ENCODE results near the gene SPEN.

Gene SPEN

DNA sequence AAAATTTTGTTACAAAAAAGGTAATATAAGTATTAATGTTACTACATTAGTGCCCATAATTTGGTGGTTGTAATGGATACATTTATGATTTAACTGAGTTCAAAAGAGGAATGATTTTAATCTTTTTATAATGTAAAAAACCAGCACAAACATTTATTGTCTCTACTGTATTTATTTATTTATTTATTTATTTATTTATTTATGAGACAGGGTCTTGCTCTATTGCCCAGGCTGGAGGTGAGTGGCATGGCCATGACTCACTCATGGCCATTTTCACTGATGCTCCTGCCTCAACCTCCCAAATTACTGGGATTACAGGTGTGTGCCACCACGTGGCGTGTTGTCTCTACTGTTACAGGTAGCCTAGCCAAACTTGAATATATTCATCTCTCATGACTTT lies 21.9 kb downstream of the SPEN start:
- Histone ChIP-seq H3K9me2 (replicated peaks; ENCODE audit: insufficient read depth, low read length) (no peaks in the 10 kb centered on the region), H4K20me1 (ENCODE audit: insufficient read depth, low read length) (peaks cover 63% of the 10 kb centered on the region), H3K27ac (ENCODE audit: low read length) (no peak overlapping the region), H3F3A (ENCODE audit: insufficient read depth, low read length) (no peaks in the 10 kb centered on the region), H3K36me3 (replicated peaks; ENCODE audit: insufficient read depth, low read length) (peaks cover 4% of the 10 kb centered on the region), H3K27me3 (replicated peaks; ENCODE audit: insufficient read depth, low read length) (no peaks in the 10 kb centered on the region), H3K4me2 (ENCODE audit: low read depth, low read length) (no peak overlapping the region), H2AFZ (ENCODE audit: low read length) (no peak overlapping the region), H3K9me3 (replicated peaks; ENCODE audit: insufficient read depth, low read length) (no peaks in the 10 kb centered on the region), H3K4me3 (ENCODE audit: low read length) (no peak overlapping the region), H3K79me2 (ENCODE audit: low read length) (peaks cover 100% of the 10 kb centered on the region), H3K9ac (ENCODE audit: low read length) (no peak overlapping the region), H3K4me1 (ENCODE audit: low read length) (no peaks in the 10 kb centered on the region)
- DNase-seq: no peak
- TF ChIP-seq EZH2phosphoT487 (IDR thresholded peaks at IDR 0.05; ENCODE audit: low read length): no peak
- TF ChIP-seq, protein P1, sequence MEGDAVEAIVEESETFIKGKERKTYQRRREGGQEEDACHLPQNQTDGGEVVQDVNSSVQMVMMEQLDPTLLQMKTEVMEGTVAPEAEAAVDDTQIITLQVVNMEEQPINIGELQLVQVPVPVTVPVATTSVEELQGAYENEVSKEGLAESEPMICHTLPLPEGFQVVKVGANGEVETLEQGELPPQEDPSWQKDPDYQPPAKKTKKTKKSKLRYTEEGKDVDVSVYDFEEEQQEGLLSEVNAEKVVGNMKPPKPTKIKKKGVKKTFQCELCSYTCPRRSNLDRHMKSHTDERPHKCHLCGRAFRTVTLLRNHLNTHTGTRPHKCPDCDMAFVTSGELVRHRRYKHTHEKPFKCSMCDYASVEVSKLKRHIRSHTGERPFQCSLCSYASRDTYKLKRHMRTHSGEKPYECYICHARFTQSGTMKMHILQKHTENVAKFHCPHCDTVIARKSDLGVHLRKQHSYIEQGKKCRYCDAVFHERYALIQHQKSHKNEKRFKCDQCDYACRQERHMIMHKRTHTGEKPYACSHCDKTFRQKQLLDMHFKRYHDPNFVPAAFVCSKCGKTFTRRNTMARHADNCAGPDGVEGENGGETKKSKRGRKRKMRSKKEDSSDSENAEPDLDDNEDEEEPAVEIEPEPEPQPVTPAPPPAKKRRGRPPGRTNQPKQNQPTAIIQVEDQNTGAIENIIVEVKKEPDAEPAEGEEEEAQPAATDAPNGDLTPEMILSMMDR (IDR thresholded peaks at IDR 0.05; ENCODE audit: low read length): no peak
- TF ChIP-seq EZH2 (optimal IDR thresholded peaks at IDR 0.05; ENCODE audit: low read depth, low read length): no peak

DNA sequence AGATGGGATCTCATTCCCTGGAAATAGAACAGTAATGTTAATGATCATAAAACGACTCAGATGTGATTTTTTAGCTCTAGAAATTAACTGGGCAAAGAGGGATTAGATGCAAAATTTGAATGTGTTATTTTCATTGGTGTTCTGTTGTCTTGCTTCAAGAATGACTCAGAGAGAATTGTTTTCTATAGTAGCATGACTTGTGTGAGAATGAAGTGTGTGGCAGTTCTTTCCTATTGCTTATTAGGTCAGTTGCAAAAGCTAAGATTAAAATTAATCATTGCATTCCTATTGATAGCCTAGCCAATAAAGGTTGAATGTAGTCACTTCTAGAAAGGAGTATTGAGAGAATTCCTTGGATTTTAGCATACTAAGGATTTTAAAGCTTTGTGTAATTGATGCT lies 22.9 kb downstream of the SPEN start:
- H3K4me3 ChIP-seq (ENCODE audit: low read length): no peak overlapping the region
- no peaks in the 10 kb centered on the region for H3F3A ChIP-seq (ENCODE audit: insufficient read depth, low read length)
- no peaks in the 10 kb centered on the region for H3K9me3 ChIP-seq (replicated peaks; ENCODE audit: insufficient read depth, low read length)
- H3K36me3 ChIP-seq (replicated peaks; ENCODE audit: insufficient read depth, low read length): peaks cover 4% of the 10 kb centered on the region
- no peaks in the 10 kb centered on the region for H3K9me2 ChIP-seq (replicated peaks; ENCODE audit: insufficient read depth, low read length)
- TF ChIP-seq, protein P1 (IDR thresholded peaks at IDR 0.05; ENCODE audit: low read length): no peak
- TF ChIP-seq EZH2phosphoT487 (IDR thresholded peaks at IDR 0.05; ENCODE audit: low read length) (no peak), EZH2 (optimal IDR thresholded peaks at IDR 0.05; ENCODE audit: low read depth, low read length) (no peak)
- no peak overlapping the region for H3K9ac ChIP-seq (ENCODE audit: low read length)
- H3K27me3 ChIP-seq (replicated peaks; ENCODE audit: insufficient read depth, low read length): no peaks in the 10 kb centered on the region
- no peak for DNase-seq
- H2AFZ ChIP-seq (ENCODE audit: low read length): no peak overlapping the region
- peaks cover 100% of the 10 kb centered on the region for H3K79me2 ChIP-seq (ENCODE audit: low read length)
- no peak overlapping the region for H3K4me2 ChIP-seq (ENCODE audit: low read depth, low read length)
- H3K4me1 ChIP-seq (ENCODE audit: low read length): no peaks in the 10 kb centered on the region
- H4K20me1 ChIP-seq (ENCODE audit: insufficient read depth, low read length): peaks cover 69% of the 10 kb centered on the region
- no peak overlapping the region for H3K27ac ChIP-seq (ENCODE audit: low read length)

DNA sequence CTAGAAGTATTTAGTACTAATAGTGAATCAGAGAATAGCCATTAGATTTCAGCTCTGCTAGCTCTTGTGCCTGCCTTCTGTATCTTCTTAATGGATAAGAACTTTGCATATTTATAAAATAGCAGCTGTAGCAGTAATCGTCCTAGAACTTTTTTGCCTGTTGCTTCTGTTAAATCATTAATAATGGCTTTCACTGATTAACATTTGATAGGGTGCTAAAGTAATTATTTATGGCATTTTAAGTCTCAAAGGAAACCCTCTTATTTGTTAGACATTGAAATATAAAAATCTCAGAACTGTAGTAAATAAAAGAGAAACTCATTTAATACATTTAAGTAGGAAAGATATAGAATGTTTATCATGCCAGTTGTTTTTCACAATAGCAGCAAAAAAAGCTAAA lies 27.0 kb downstream of the SPEN start:
- H3K4me2 ChIP-seq (ENCODE audit: low read depth, low read length): no peak overlapping the region
- H3K4me1 ChIP-seq (ENCODE audit: low read length): no peaks in the 10 kb centered on the region
- no peak overlapping the region for H3K9ac ChIP-seq (ENCODE audit: low read length)
- H2AFZ ChIP-seq (ENCODE audit: low read length): no peak overlapping the region
- no peaks in the 10 kb centered on the region for H3F3A ChIP-seq (ENCODE audit: insufficient read depth, low read length)
- H3K36me3 ChIP-seq (replicated peaks; ENCODE audit: insufficient read depth, low read length): peaks cover 4% of the 10 kb centered on the region
- H3K79me2 ChIP-seq (ENCODE audit: low read length): peaks cover 100% of the 10 kb centered on the region
- H3K9me2 ChIP-seq (replicated peaks; ENCODE audit: insufficient read depth, low read length): no peaks in the 10 kb centered on the region
- H3K9me3 ChIP-seq (replicated peaks; ENCODE audit: insufficient read depth, low read length): no peaks in the 10 kb centered on the region
- no peak for TF ChIP-seq EZH2 (optimal IDR thresholded peaks at IDR 0.05; ENCODE audit: low read depth, low read length)
- peaks cover 64% of the 10 kb centered on the region for H4K20me1 ChIP-seq (ENCODE audit: insufficient read depth, low read length)
- no peak for DNase-seq
- no peak overlapping the region for H3K27ac ChIP-seq (ENCODE audit: low read length)
- H3K27me3 ChIP-seq (replicated peaks; ENCODE audit: insufficient read depth, low read length): no peaks in the 10 kb centered on the region
- no peak overlapping the region for H3K4me3 ChIP-seq (ENCODE audit: low read length)

DNA sequence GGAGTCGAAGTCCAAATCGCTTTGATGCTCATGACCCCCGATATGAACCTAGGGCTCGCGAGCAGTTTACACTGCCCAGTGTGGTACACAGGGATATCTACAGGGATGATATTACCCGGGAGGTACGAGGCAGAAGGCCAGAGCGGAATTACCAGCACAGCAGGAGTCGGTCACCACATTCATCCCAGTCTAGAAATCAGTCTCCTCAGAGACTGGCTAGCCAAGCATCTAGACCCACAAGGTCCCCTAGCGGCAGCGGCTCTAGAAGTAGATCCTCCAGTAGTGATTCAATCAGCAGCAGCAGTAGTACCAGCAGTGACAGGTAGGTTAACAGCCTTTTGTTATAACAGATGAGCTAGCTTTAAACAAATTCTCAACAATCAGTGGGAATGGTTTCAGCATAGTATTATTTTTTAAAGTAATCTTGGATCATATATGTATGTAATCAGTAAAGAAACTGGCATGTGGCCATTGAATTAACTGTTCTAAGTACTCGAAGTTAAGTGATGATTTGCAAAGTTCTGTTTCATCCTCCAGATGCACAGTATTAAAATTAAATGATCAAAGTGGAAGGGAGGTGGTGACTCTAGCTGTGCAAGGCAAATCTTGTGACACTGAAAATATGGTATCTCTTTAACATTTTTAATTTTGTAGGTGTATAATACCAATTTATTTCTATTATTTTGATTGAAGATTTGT lies 29.0 kb downstream of the SPEN start:
- H3K4me1 ChIP-seq (ENCODE audit: low read length): 0 out of 2 replicates have a peak, but pooled peaks cover 2% of the 10 kb centered on the region
- no peaks in the 10 kb centered on the region for H3K9me2 ChIP-seq (replicated peaks; ENCODE audit: insufficient read depth, low read length)
- peaks cover 55% of the 10 kb centered on the region for H4K20me1 ChIP-seq (ENCODE audit: insufficient read depth, low read length)
- no peak for DNase-seq
- H3K36me3 ChIP-seq (replicated peaks; ENCODE audit: insufficient read depth, low read length): peaks cover 4% of the 10 kb centered on the region
- H3K79me2 ChIP-seq (ENCODE audit: low read length): peaks cover 100% of the 10 kb centered on the region
- no peak overlapping the region for H3K4me2 ChIP-seq (ENCODE audit: low read depth, low read length)
- H3K27ac ChIP-seq (ENCODE audit: low read length): no peak overlapping the region
- H3K9ac ChIP-seq (ENCODE audit: low read length): no peak overlapping the region
- no peak overlapping the region for H2AFZ ChIP-seq (ENCODE audit: low read length)
- H3K9me3 ChIP-seq (replicated peaks; ENCODE audit: insufficient read depth, low read length): no peaks in the 10 kb centered on the region
- no peaks in the 10 kb centered on the region for H3F3A ChIP-seq (ENCODE audit: insufficient read depth, low read length)
- TF ChIP-seq, protein P1 (IDR thresholded peaks at IDR 0.05; ENCODE audit: low read length): no peak
- TF ChIP-seq EZH2phosphoT487 (IDR thresholded peaks at IDR 0.05; ENCODE audit: low read length) (no peak), EZH2 (optimal IDR thresholded peaks at IDR 0.05; ENCODE audit: low read depth, low read length) (no peak)
- no peak overlapping the region for H3K4me3 ChIP-seq (ENCODE audit: low read length)
- no peaks in the 10 kb centered on the region for H3K27me3 ChIP-seq (replicated peaks; ENCODE audit: insufficient read depth, low read length)

All from MM.1S (cell line).